GM03348 (cell line): ENCODE data around the gene AKAP8L.

Experiments
- DNase-seq: peaks from one replicate; pipeline ENCODE4 v3.0.0; 2012; ENCODE audit warnings: low spot score

The AKAP8L gene

GRCh38 chr19:15432629-15433518 is 14.1 kb upstream of the AKAP8L start:
- DNase-seq, result peak; percentile 98

- DNase-seq, result peak; percentile 46
Measured at GRCh38 chr19:15432018-15432494, 13.3 kb upstream of the AKAP8L start.

- DNase-seq, result no peak
Measured at GRCh38 chr19:15431396-15432017, 12.7 kb upstream of the AKAP8L start.

GRCh38 chr19:15430526-15431120 is 11.8 kb upstream of the AKAP8L start:
- no peak for DNase-seq

- no peak for DNase-seq
Measured at GRCh38 chr19:15429825-15430467, 11.2 kb upstream of the AKAP8L start.

GRCh38 chr19:15428956-15429824 is 10.4 kb upstream of the AKAP8L start:
- DNase-seq, result no peak

- no peak for DNase-seq
Measured at GRCh38 chr19:15427991-15428471, 9.2 kb upstream of the AKAP8L start.

- DNase-seq, result no peak
Measured at GRCh38 chr19:15427350-15427700, 8.5 kb upstream of the AKAP8L start.

- no peak for DNase-seq
Measured at GRCh38 chr19:15426485-15427349, 7.9 kb upstream of the AKAP8L start.

GRCh38 chr19:15425321-15425950 is 6.6 kb upstream of the AKAP8L start:
- no peak for DNase-seq

- DNase-seq, result no peak
Measured at GRCh38 chr19:15424692-15425272, 6.0 kb upstream of the AKAP8L start.

- no peak for DNase-seq
Measured at GRCh38 chr19:15424121-15424520, 5.3 kb upstream of the AKAP8L start.

- DNase-seq, result no peak
Measured at GRCh38 chr19:15423130-15423529, 4.3 kb upstream of the AKAP8L start.

GRCh38 chr19:15422296-15423075 is 3.7 kb upstream of the AKAP8L start:
- DNase-seq, result no peak

- DNase-seq, result no peak
Measured at GRCh38 chr19:15421721-15422260, 3.0 kb upstream of the AKAP8L start.

- DNase-seq, result no peak
Measured at GRCh38 chr19:15421136-15421695, 2.4 kb upstream of the AKAP8L start.

GRCh38 chr19:15419413-15420025 is 731 bp upstream of the AKAP8L start:
- DNase-seq, result peak; percentile 44

GRCh38 chr19:15418231-15418578 is 583 bp downstream of the AKAP8L start:
- peak; percentile 42 for DNase-seq
